Epithelial cell of prostate (primary cell): Measurements from ENCODE around the gene FBP2.

ENCODE experiments used
- DNase-seq: peaks from one replicate; pipeline ENCODE4 v3.0.0-alpha.2; 2011; ENCODE audit warnings: low read depth, low spot score
- H3K27ac ChIP-seq: fragments of 450-650 bp; 2 replicates; pipeline ENCODE4 v1.5.1; 2017; ENCODE audit warnings: mild to moderate bottlenecking

FBP2 gene

GRCh38 chr9:94593459-94594345, at the start of gene FBP2:
Gene FBP2 (minus strand): TSS chr9:94593824. CDS start chr9:94593726, 98 bp downstream.
- no peak within 1 kb of the TSS for H3K27ac ChIP-seq

GRCh38 chr9:94643176-94643575, 49.6 kb upstream of the FBP2 start:
- no peak overlapping the region for H3K27ac ChIP-seq
- no peak for DNase-seq

More at GRCh38 chr9:94593459-94594345, at the start of gene FBP2:
- no peak for DNase-seq

GRCh38 chr9:94642501-94642900, 48.9 kb upstream of the FBP2 start:
- DNase-seq: no peak
- H3K27ac ChIP-seq: no peak overlapping the region

GRCh38 chr9:94639999-94640376, 46.4 kb upstream of the FBP2 start:
- DNase-seq: no peak
- H3K27ac ChIP-seq: no peak overlapping the region

DNA sequence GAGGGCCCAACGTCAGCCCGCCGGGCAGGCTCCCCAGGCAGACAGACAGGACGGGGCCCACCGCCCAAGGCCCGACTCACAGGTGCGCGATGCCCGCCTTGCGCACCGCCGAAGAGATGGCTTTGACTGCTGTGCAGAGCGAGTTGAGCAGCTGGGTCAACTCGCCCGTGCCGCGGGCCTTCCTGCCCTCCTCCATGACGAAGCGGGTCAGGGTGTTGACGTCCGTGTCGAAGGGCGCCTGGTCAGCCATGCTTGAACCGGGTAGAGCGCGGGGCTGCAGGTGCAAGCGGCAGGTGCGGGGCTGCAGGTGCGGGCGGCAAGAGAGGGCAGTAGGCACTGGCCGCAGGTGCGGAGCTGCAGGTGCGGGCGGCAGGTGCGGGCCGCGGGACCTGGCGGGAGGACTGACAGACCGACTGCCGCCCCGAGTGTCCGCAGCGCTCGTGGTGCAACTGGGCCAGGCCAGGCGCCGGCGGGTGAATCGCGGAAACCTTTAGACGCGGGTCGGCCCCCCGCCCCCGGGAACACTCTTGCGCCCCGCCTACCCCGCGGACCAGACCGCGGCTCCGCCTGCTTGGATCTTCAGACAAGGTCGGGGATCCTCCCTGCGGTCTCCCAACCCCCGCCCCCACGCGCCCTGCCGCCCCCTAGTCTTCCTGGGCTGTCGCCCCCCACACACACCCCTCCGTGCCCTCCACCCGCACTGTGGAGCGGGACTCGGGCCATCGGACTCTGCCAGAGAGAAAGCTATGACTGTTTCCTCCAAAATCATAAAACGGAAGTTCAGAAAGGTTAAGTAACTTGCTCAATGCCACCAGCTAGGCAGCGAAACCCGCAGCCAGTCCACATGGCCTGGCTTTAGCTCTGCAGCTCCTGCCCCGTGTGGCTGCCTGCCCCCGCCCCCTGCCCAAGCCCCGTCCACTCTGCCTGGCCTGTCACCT, 45.7 kb upstream of the FBP2 start, which contains the start of gene FBP1:
Gene FBP1 (minus strand): TSS at position 458 of the 938 bp plus-strand sequence. CDS start 208 bp downstream, at position 250.
- DNase-seq: no peak
- H3K27ac ChIP-seq: no peak within 1 kb of the TSS

DNA sequence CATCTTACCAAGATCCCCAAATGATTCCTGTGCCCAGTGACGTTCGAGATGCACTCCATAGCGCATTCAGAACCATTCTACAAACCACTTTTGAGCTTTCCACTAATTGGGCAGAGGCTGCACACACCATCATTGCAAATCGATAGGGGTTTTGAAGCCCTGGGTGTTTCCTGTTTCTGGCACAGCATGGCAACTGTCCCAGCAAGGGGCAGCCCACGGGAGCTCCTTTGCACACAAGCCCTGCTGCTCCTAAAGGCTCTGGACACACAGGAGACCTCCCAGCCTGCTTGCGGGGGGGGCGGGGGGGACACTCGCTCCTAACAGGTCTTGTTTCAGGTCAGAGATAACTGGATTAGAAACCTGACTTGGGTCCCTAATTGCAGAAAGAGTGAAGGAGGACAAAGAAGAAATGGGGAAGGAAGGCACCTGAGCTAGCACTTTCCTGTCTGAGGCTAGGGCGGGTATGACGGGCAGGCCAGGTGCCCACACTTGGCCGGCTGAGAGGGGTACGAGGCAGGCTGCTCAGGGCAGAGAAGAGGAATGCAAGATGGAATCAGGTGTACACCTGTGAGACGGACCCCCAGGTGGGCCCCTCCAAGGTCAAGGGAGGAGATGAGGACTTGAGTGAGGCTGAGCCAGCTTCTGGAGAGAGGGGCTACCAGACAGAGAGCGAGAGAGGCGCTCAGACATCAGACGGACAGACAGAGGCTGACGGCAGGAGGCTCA, 44.9 kb upstream of the FBP2 start:
- H3K27ac ChIP-seq: no peak overlapping the region
- no peak for DNase-seq

DNA sequence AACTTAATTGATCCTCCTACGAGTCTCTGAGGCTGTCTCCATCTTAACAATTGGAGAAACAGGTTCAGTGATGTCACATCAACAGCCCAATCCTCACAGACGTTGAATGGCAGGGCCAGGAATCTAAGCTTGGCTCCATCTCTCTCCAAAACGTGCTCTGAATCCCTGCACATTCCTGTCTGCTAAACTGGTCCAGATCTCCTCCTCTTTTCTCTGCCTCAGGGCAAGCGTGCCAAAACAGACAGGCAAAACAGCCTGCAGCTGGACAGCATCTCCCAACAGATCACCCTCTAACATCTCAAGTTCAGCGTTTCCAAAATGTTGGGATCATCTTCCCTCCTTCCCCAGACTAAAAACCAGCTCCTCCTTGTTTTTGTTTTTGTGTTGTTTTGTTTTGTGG, 39.1 kb upstream of the FBP2 start:
- no peak for DNase-seq
- H3K27ac ChIP-seq: no peak overlapping the region

GRCh38 chr9:94631599-94631998, 38.0 kb upstream of the FBP2 start:
- H3K27ac ChIP-seq: no peak overlapping the region
- DNase-seq: no peak

DNA sequence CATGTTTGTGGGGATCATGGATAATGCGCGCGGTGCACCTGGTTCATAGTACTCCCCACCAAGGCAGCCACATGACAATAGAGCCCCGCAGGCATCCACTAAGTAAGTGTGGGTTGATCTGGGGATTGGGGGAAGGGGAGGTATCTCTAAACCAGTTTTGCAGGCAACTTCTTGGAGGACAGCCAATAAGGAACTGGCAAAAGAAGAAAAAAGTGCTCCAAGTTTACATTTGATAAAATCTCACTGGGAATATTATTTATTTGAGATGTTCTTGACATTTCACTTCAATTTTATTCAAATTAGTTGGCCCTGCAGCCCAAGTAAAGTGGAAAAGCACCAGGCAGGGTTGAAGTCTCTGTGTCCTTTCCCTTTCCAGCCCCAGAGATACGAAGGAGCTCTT, 37.2 kb upstream of the FBP2 start:
- DNase-seq: peak; percentile 51
- no peak overlapping the region for H3K27ac ChIP-seq

DNA sequence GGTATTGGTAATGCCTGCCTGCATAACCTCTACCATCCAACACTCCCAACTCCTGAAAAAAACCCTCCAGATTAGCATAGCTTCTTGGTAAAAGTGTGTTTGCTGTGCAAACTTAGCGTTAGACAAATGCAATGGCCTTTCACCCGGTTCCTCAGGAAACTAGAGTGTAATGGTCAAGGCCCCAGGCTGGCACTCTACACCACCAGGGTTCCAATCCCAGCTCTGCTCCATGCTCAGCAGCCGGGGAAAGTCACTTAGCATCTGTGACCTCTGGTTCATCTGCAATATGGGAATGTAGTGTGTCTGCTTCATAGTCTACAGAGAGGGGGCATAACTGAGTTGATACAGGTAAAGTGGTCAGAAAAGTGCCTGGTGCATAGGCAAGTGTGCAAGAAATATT, 36.7 kb upstream of the FBP2 start:
- DNase-seq: no peak
- no peak overlapping the region for H3K27ac ChIP-seq

DNA sequence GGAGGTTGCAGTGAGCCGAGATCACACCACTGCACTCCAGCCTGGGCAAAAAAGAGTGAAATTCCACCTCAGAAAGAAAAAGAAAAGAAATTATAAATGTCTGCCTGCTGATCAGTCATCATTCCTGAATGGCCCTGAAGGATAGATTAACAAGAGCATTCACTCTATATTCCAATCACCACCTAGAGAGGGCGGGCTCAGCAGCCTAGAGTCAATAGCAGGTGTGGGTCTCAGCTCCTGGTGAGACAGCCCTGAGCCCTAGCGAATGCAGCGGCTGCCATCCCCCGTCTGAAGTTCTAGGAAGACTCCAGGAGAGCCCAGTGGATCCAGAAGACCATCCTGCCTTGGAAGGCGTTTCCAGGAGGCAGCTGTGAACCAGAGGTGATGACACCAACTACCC, 33.7 kb upstream of the FBP2 start:
- DNase-seq: no peak
- H3K27ac ChIP-seq: no peak overlapping the region

- no peak overlapping the region for H3K27ac ChIP-seq
- DNase-seq: no peak
Measured at GRCh38 chr9:94625835-94626234, 32.2 kb upstream of the FBP2 start.

DNA sequence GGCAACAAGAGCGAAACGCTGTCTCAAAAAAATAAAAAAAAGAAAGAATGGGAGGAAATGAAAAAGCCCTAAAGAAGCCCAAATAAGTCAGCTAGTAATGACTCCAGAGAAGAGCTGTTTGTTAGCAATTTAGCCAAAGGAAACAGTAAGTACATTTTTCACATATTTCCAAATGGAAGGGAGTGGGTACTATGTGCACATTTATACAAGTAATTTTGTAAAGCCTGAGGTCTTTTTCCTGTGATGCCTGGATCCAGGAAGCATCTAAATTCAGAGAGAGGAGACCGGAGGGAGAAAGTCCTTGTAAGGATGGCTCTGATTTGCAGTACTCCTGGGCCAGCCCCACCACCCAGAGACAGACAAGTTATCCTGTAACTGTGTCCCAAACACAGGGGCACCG, 31.0 kb upstream of the FBP2 start:
- no peak overlapping the region for H3K27ac ChIP-seq
- DNase-seq: no peak

GRCh38 chr9:94623253-94623652, 29.6 kb upstream of the FBP2 start:
- DNase-seq: no peak
- H3K27ac ChIP-seq: no peak overlapping the region

- no peak overlapping the region for H3K27ac ChIP-seq
- no peak for DNase-seq
Measured at GRCh38 chr9:94622087-94622800, 28.6 kb upstream of the FBP2 start.

DNA sequence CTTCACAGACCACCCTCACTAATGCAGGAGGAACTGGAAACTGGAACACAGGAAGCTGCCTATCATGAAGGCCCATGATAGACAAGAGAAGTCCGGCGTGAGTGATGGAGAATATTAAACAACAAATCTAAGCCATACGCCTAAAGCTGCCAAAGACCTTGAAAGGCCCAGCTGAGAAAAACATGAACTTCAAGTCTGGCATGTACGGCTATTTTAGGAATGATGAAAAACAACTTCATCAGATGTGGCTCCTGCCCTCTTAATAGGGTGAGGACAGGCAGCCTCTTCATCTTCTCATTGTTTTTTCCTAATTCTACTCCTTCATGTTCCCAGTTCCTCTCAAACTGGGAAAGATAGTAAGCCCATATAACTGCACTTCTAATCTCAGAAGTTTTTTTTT, 25.4 kb upstream of the FBP2 start:
- no peak for DNase-seq
- H3K27ac ChIP-seq: no peak overlapping the region

DNA sequence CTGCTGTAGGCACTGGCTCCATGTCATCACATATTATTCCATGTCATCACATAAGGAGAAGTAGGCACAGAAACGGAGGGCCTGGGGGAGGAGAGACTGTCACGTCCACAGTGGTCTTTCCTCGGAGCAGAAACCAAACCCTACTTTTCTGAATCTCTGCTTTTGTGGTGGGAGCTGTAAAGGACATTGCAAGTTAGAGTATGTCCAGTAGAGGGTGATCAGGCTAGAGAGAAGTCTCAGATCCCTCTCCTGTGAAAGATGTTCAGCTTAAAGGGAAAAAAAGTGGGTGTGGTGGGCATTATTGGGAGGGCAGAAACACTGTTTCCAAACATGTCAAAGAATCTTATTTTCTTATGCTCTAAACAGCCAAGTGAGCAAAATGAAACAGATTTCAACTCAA, 19.4 kb upstream of the FBP2 start:
- no peak overlapping the region for H3K27ac ChIP-seq
- no peak for DNase-seq

- H3K27ac ChIP-seq: no peak overlapping the region
- DNase-seq: no peak
Measured at GRCh38 chr9:94612071-94612470, 18.4 kb upstream of the FBP2 start.

DNA sequence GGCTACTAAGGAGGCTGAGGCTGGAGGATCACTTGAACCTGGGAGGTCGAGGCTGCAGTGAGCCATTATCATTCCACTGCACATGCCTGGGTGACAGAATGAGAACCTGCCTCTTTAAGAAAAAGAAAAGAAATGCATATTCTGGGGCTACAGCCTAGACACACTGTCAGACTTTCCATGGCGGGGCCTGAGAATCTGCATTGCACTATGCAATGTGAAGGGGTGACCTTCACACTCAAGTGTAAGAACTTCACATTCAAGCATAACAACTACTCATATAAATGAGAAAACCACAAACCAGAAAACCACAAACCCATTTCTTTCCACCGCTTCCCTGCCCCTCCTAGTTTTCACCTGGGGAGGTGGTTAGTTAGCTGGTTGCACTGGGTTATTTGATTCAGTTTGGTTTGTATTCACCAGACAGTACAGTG, 18.0 kb upstream of the FBP2 start:
- no peak overlapping the region for H3K27ac ChIP-seq
- no peak for DNase-seq

DNA sequence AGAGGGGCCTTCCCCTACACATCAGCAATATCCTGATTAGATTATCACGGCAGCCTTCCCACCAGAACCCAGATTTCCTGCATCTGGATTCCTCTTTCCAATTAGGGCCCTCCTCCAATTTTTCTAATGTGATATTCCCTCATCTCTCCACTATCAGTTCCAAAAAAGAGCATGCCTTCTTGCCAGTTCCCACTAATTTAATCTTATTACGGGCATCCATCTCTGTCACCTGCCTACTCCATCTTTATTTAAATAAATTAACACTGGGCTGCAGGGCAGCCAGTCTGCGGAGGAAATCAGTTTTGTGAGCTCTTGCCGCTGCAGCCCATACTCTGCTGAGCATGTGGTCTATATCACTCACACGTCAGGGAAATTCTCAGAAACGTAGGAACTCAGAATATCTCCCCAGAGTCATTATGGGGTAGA, 16.6 kb upstream of the FBP2 start:
- no peak overlapping the region for H3K27ac ChIP-seq
- DNase-seq: no peak
